HEK293T (cell line): ENCODE results near the gene ZMYM4.

Experiments used
- BHLHE40 ChIP-seq: fragments of 450-650 bp; IDR thresholded peaks from 2 replicates; pipeline ENCODE4 v1.6.1; 2016; ENCODE audit warnings: mild to moderate bottlenecking, moderate library complexity, borderline replicate concordance
- ELF4 ChIP-seq: fragments of 450-650 bp; IDR thresholded peaks from 2 replicates; pipeline ENCODE4 v1.6.1; 2017; ENCODE audit warnings: antibody characterized with exemption
- FOXA1 ChIP-seq: fragments of 450-650 bp; IDR thresholded peaks from 2 replicates; pipeline ENCODE4 v1.6.1; 2016; ENCODE audit warnings: mild to moderate bottlenecking
- FOXK2 ChIP-seq: fragments of 450-650 bp; IDR thresholded peaks from 2 replicates; pipeline ENCODE4 v1.6.1; 2016; ENCODE audit warnings: mild to moderate bottlenecking
- FOXM1 ChIP-seq: fragments of 450-650 bp; IDR thresholded peaks from 2 replicates; pipeline ENCODE4 v1.6.1; 2017; ENCODE audit warnings: mild to moderate bottlenecking, borderline replicate concordance
- HDGF ChIP-seq: fragments of 450-650 bp; IDR thresholded peaks from 2 replicates; pipeline ENCODE4 v1.6.1; 2017; ENCODE audit warnings: antibody characterized with exemption, borderline replicate concordance
- L3MBTL2 ChIP-seq: fragments of 450-650 bp; conservative IDR thresholded peaks from 2 replicates; pipeline ENCODE4 v1.6.1; 2016; ENCODE audit warnings: mild to moderate bottlenecking
- LEF1 ChIP-seq: fragments of 450-650 bp; IDR thresholded peaks from 2 replicates; pipeline ENCODE4 v1.6.1; 2017; ENCODE audit warnings: mild to moderate bottlenecking, borderline replicate concordance
- NFRKB ChIP-seq: fragments of 450-650 bp; IDR thresholded peaks from 2 replicates; pipeline ENCODE4 v1.6.1; 2016; ENCODE audit warnings: mild to moderate bottlenecking, moderate library complexity
- SP1 ChIP-seq: fragments of 450-650 bp; IDR thresholded peaks from 2 replicates; pipeline ENCODE4 v1.6.1; 2017
- SUZ12 ChIP-seq: fragments of 450-650 bp; IDR thresholded peaks from 2 replicates; pipeline ENCODE4 v1.6.1; 2016; ENCODE audit warnings: mild to moderate bottlenecking
- TARDBP ChIP-seq: fragments of 450-650 bp; IDR thresholded peaks from 2 replicates; pipeline ENCODE4 v1.6.1; 2016
- ZNF384 ChIP-seq: fragments of 450-650 bp; IDR thresholded peaks from 2 replicates; pipeline ENCODE4 v1.6.1; 2016
- TF ChIP-seq, protein P1 (sequence below): fragments of 450-650 bp; IDR thresholded peaks from 2 replicates; pipeline ENCODE4 v1.6.1; 2016

DNA sequence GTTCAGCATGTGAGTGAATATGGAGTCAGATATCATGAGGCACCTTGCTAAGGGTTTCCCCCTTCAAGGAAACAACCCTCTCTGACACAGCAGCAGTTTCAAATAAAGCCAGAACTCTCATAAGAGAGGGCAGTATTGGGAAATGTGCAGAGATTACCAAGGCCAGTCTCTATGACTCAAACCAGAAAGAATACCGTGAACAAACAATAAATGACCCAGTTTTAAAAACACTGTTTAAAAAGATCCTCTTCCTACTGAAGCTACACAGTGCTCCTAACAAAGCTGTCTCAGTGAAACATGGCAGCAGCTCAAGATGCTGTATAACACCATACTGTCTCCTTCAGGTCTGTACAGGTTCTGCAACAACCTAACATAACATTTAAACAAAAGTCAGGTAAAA, 186.1 kb downstream of the ZMYM4 start:
- TF ChIP-seq ELF4: no peak
- TF ChIP-seq FOXM1: no peak
- no peak for TF ChIP-seq TARDBP
- no peak for TF ChIP-seq ZNF384
- TF ChIP-seq, protein P1, sequence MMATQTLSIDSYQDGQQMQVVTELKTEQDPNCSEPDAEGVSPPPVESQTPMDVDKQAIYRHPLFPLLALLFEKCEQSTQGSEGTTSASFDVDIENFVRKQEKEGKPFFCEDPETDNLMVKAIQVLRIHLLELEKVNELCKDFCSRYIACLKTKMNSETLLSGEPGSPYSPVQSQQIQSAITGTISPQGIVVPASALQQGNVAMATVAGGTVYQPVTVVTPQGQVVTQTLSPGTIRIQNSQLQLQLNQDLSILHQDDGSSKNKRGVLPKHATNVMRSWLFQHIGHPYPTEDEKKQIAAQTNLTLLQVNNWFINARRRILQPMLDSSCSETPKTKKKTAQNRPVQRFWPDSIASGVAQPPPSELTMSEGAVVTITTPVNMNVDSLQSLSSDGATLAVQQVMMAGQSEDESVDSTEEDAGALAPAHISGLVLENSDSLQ: no peak
- TF ChIP-seq SP1: no peak
- TF ChIP-seq FOXK2: no peak
- no peak for TF ChIP-seq L3MBTL2
- no peak for TF ChIP-seq HDGF
- no peak for TF ChIP-seq SUZ12
- no peak for TF ChIP-seq LEF1
- TF ChIP-seq BHLHE40: no peak
- TF ChIP-seq NFRKB: no peak
- no peak for TF ChIP-seq FOXA1
